SK-N-SH treated with all-trans-retinoic acid at 6 μM for 48 hours (cell line): ENCODE data around the gene EMC7.

Source experiments
- ATAC-seq: fragments of 200-7000 bp; cut with Tn5 transposase; 3 replicates; pipeline ENCODE4 v1.9.1; 2020; ENCODE audit warnings: mild to moderate bottlenecking, moderate library complexity
- ARNTL ChIP-seq: fragments of 450-650 bp; formaldehyde crosslinking; IDR thresholded peaks from 2 replicates; pipeline ENCODE4 v1.5.0; 2020; ENCODE audit warnings: low read depth, mild to moderate bottlenecking, moderate library complexity, borderline replicate concordance
- CSDC2 ChIP-seq: fragments of 250-450 bp; sonication (Bioruptor Pico); IDR thresholded peaks from 2 replicates; pipeline ENCODE4 v1.5.0; 2020; ENCODE audit warnings: mild to moderate bottlenecking, moderate library complexity
- ESRRG ChIP-seq: fragments of 250-450 bp; sonication (Bioruptor Pico); IDR thresholded peaks from 2 replicates; pipeline ENCODE4 v1.6.1; 2021; ENCODE audit warnings: mild to moderate bottlenecking
- GLIS3 ChIP-seq: fragments of 250-450 bp; sonication (Bioruptor Pico); IDR thresholded peaks from 2 replicates; pipeline ENCODE4 v1.5.0; 2020; ENCODE audit warnings: mild to moderate bottlenecking, moderate library complexity
- ISL1 ChIP-seq: fragments of 250-450 bp; sonication (Bioruptor Pico); IDR thresholded peaks from 2 replicates; pipeline ENCODE4 v2.1.2; 2022; ENCODE audit warnings: mild to moderate bottlenecking, moderate library complexity
- OSR1 ChIP-seq: fragments of 250-450 bp; sonication (Bioruptor Pico); IDR thresholded peaks from 2 replicates; pipeline ENCODE4 v1.8.0; 2022; ENCODE audit warnings: moderate library complexity, mild to moderate bottlenecking, inconsistent platforms
- PPARA ChIP-seq: fragments of 250-450 bp; sonication (Bioruptor Pico); IDR thresholded peaks from 2 replicates; pipeline ENCODE4 v1.5.0; 2020; ENCODE audit warnings: mild to moderate bottlenecking, borderline replicate concordance
- RARB ChIP-seq: fragments of 250-450 bp; sonication (Bioruptor Pico); IDR thresholded peaks from 2 replicates; pipeline ENCODE4 v1.8.0; 2021; ENCODE audit warnings: mild to moderate bottlenecking, moderate library complexity
- TCF4 ChIP-seq: fragments of 250-450 bp; sonication (Bioruptor Pico); IDR thresholded peaks from 2 replicates; pipeline ENCODE4 v1.8.0; 2021; ENCODE audit warnings: mild to moderate bottlenecking, moderate library complexity, borderline replicate concordance
- TOX ChIP-seq: fragments of 250-450 bp; sonication (Bioruptor Pico); IDR thresholded peaks from 2 replicates; pipeline ENCODE4 v1.8.0; 2021; ENCODE audit warnings: mild to moderate bottlenecking, moderate library complexity, borderline replicate concordance
- ZC3H10 ChIP-seq: fragments of 250-450 bp; sonication (Bioruptor Pico); IDR thresholded peaks from 2 replicates; pipeline ENCODE4 v1.5.1; 2021; ENCODE audit warnings: mild to moderate bottlenecking, moderate library complexity
- ZFP3 ChIP-seq: fragments of 250-450 bp; sonication (Bioruptor Pico); IDR thresholded peaks from 2 replicates; pipeline ENCODE4 v1.5.0; 2020; ENCODE audit warnings: mild to moderate bottlenecking, moderate library complexity
- ZFP30 ChIP-seq: fragments of 450-650 bp; formaldehyde crosslinking; IDR thresholded peaks from 2 replicates; pipeline ENCODE4 v1.5.0; 2022; ENCODE audit warnings: mild to moderate bottlenecking, moderate library complexity
- ZNF565 ChIP-seq: fragments of 450-650 bp; formaldehyde crosslinking; conservative IDR thresholded peaks from 2 replicates; pipeline ENCODE4 v1.5.0; 2020; ENCODE audit warnings: low read depth, mild to moderate bottlenecking, moderate library complexity
- ZNF70 ChIP-seq: fragments of 450-650 bp; formaldehyde crosslinking; IDR thresholded peaks from 2 replicates; pipeline ENCODE4 v1.5.0; 2020; ENCODE audit warnings: mild to moderate bottlenecking, moderate library complexity
- ZNF8 ChIP-seq: fragments of 450-650 bp; formaldehyde crosslinking; IDR thresholded peaks from 2 replicates; pipeline ENCODE4 v1.5.0; 2020; ENCODE audit warnings: mild to moderate bottlenecking, moderate library complexity
- TF ChIP-seq, protein P1 (sequence below): fragments of 250-450 bp; sonication (Bioruptor Pico); IDR thresholded peaks from 2 replicates; pipeline ENCODE4 v1.5.0; 2020; ENCODE audit warnings: mild to moderate bottlenecking, moderate library complexity
- TF ChIP-seq, protein P2 (sequence below): fragments of 250-450 bp; sonication (Bioruptor Pico); IDR thresholded peaks from 2 replicates; pipeline ENCODE4 v1.5.1; 2021; ENCODE audit warnings: mild to moderate bottlenecking, moderate library complexity
- TF ChIP-seq, protein P3 (sequence below): fragments of 250-450 bp; sonication (Bioruptor Pico); IDR thresholded peaks from 2 replicates; pipeline ENCODE4 v1.8.0; 2021; ENCODE audit warnings: low read depth, mild to moderate bottlenecking, moderate library complexity, borderline replicate concordance

The EMC7 gene

GRCh38 chr15:34114215-34114614 lies 12.6 kb upstream of the EMC7 start:
- TF ChIP-seq GLIS3 (CRISPR knock-in tag) (no peak), ARNTL (no peak), OSR1 (CRISPR knock-in tag) (no peak), ZNF565 (CRISPR knock-in tag) (no peak), ZNF70 (CRISPR knock-in tag) (no peak), ZC3H10 (CRISPR knock-in tag) (no peak)
- TF ChIP-seq, protein P1, sequence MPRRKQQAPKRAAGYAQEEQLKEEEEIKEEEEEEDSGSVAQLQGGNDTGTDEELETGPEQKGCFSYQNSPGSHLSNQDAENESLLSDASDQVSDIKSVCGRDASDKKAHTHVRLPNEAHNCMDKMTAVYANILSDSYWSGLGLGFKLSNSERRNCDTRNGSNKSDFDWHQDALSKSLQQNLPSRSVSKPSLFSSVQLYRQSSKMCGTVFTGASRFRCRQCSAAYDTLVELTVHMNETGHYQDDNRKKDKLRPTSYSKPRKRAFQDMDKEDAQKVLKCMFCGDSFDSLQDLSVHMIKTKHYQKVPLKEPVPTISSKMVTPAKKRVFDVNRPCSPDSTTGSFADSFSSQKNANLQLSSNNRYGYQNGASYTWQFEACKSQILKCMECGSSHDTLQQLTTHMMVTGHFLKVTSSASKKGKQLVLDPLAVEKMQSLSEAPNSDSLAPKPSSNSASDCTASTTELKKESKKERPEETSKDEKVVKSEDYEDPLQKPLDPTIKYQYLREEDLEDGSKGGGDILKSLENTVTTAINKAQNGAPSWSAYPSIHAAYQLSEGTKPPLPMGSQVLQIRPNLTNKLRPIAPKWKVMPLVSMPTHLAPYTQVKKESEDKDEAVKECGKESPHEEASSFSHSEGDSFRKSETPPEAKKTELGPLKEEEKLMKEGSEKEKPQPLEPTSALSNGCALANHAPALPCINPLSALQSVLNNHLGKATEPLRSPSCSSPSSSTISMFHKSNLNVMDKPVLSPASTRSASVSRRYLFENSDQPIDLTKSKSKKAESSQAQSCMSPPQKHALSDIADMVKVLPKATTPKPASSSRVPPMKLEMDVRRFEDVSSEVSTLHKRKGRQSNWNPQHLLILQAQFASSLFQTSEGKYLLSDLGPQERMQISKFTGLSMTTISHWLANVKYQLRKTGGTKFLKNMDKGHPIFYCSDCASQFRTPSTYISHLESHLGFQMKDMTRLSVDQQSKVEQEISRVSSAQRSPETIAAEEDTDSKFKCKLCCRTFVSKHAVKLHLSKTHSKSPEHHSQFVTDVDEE (CRISPR knock-in tag): no peak
- TF ChIP-seq, protein P2, sequence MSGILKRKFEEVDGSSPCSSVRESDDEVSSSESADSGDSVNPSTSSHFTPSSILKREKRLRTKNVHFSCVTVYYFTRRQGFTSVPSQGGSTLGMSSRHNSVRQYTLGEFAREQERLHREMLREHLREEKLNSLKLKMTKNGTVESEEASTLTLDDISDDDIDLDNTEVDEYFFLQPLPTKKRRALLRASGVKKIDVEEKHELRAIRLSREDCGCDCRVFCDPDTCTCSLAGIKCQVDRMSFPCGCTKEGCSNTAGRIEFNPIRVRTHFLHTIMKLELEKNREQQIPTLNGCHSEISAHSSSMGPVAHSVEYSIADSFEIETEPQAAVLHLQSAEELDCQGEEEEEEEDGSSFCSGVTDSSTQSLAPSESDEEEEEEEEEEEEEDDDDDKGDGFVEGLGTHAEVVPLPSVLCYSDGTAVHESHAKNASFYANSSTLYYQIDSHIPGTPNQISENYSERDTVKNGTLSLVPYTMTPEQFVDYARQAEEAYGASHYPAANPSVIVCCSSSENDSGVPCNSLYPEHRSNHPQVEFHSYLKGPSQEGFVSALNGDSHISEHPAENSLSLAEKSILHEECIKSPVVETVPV (CRISPR knock-in tag): no peak
- TF ChIP-seq, protein P3, sequence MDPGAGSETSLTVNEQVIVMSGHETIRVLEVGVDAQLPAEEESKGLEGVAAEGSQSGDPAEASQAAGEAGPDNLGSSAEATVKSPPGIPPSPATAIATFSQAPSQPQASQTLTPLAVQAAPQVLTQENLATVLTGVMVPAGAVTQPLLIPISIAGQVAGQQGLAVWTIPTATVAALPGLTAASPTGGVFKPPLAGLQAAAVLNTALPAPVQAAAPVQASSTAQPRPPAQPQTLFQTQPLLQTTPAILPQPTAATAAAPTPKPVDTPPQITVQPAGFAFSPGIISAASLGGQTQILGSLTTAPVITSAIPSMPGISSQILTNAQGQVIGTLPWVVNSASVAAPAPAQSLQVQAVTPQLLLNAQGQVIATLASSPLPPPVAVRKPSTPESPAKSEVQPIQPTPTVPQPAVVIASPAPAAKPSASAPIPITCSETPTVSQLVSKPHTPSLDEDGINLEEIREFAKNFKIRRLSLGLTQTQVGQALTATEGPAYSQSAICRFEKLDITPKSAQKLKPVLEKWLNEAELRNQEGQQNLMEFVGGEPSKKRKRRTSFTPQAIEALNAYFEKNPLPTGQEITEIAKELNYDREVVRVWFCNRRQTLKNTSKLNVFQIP (CRISPR knock-in tag): no peak
- ATAC-seq: no peak

DNA sequence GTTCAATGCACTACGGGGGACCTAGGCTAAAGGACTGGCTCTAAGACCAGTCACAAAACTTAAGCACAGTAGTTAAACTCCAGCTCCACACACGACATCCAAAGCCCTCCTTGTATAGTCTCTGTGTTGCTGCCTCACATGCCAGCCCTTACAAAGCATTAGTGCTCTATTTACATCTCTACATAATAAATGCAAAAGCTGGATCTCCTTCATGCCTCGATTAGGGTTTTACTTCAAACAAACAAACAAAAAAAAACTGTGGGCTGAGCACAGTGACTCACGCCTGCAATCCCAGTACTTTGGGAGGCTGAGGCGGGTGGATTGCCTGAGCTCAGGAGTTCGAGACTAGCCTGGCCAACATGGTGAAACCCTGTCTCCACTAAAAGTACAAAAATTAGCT lies 9.8 kb upstream of the EMC7 start:
- ATAC-seq: no peak
- TF ChIP-seq CSDC2 (CRISPR knock-in tag) (no peak), ZNF8 (CRISPR knock-in tag) (no peak), PPARA (CRISPR knock-in tag) (no peak), ESRRG (CRISPR knock-in tag) (no peak), ZFP3 (CRISPR knock-in tag) (no peak), TOX (no peak), RARB (CRISPR knock-in tag) (no peak), ARNTL (no peak), ISL1 (CRISPR knock-in tag) (no peak), TCF4 (CRISPR knock-in tag) (no peak), ZNF70 (CRISPR knock-in tag) (no peak)
- TF ChIP-seq, protein P3 (CRISPR knock-in tag): no peak
- TF ChIP-seq, protein P2 (CRISPR knock-in tag): no peak

DNA sequence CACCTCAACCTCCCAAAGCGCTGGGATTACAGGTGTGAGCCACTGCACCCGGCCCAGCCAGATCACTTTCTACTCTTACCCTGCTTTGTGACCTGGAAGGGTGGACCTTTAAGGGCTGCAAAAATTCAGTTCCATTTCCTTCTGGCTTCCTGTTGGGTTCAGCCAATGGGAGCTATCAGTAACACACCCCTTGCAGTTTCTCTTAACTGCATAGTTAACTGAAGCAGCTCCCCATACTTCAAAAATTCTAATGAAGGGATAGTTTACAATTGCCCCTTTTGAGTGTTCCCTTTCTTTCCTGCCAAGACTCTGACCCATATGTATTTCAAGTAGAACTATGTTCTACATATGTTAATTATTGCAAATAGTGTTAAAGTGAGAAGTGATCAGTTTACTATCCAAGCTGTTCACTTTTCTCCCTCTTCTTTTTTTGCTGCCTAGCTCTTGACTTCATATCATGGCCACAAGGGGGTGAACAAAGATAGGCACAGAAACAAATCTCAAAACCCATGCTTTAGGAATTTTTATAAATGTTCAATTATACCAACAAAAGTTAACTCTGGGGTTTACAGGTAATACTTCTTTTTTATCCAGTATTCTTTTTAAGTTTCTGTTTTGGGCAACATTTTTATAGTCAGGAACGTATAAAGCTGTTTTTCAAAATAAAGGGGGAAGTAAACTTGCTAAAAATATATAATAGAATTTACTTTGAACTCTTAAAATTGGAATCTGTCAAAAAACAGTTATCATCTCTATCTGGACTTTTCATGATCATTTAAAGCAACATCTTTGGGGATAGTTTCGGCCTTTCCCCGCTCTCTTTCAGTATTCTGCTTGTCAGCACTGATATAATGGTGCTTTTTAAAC lies 8.4 kb upstream of the EMC7 start:
- ATAC-seq: peak; percentile 80; the same call in 2 of the 3 replicates
- no peak for TF ChIP-seq ZFP30 (CRISPR knock-in tag)
- no peak for TF ChIP-seq ZC3H10 (CRISPR knock-in tag)
- no peak for TF ChIP-seq TOX
- TF ChIP-seq ESRRG (CRISPR knock-in tag): no peak
